Panc1 (cell line): Measurements from ENCODE around the gene KIAA1671. TPM values are rescaled to one million over a fixed set of nuclear protein-coding genes. Genes with fewer than 3 reads are reported as not detected.
"Not testable (repeated sequence)": the region's sequence is repeated elsewhere in the genome, so short reads cannot be mapped to it uniquely, and the experiment has no call there.

Experiments
- ATAC-seq: fragments of 200-7000 bp; cut with Tn5 transposase; 2 replicates; pipeline ENCODE4 v1.9.1; 2020; ENCODE audit warnings: mild to moderate bottlenecking, moderate library complexity
- BruUV-seq: library from RNA; stranded (reverse); fragments of 400-500 nt; replicated peaks from 2 replicates; lab custom pipeline; 2021; lab: Mats Ljungman, UMichigan
- CTCF ChIA-PET: fragments of 300-600 bp; sonication (Branson Sonifier 250); formaldehyde crosslinking; loops from one replicate; lab custom pipeline; 2022; ENCODE audit warnings: antibody characterized with exemption; lab: Charles Lee
- POLR2A ChIA-PET: fragments of 300-600 bp; sonication (Branson Sonifier 250); formaldehyde crosslinking; loops from one replicate; lab custom pipeline; 2022; ENCODE audit warnings: antibody characterized with exemption; lab: Charles Lee
- DNase-seq: peaks from one replicate; pipeline ENCODE4 v3.0.0-alpha.2; 2010; ENCODE audit warnings: low read depth, low spot score
- H3K27ac ChIP-seq: 2 replicates; pipeline ENCODE4 v1.5.1; 2011; ENCODE audit warnings: mild to moderate bottlenecking, low read length, inconsistent platforms
- H3K27me3 ChIP-seq: fragments of 200-500 bp; sonication (Bioruptor generic); 2 replicates; pipeline ENCODE4 v1.6.0; 2014; ENCODE audit warnings: low read length, inconsistent platforms; ENCODE audit not compliant: control insufficient read depth, insufficient read depth
- H3K36me3 ChIP-seq: fragments of 200-500 bp; sonication (Bioruptor generic); 2 replicates; pipeline ENCODE4 v1.5.1; 2014; ENCODE audit warnings: inconsistent platforms, mild to moderate bottlenecking, low read length, moderate library complexity; ENCODE audit not compliant: control insufficient read depth, insufficient read depth
- H3K4me1 ChIP-seq: 2 replicates; pipeline ENCODE4 v1.5.1; 2011; ENCODE audit warnings: inconsistent platforms, mild to moderate bottlenecking, low read length, moderate library complexity; ENCODE audit not compliant: control insufficient read depth, insufficient read depth
- H3K4me3 ChIP-seq, 2 experiments: 2 replicates each; pipeline ENCODE4 v1.5.1; 2011 to 2012; ENCODE audit warnings: low read depth in 2 of 2, low read length in 2 of 2, mild to moderate bottlenecking in 2 of 2, inconsistent platforms in 1 of 2, moderate library complexity in 1 of 2
- H3K9me3 ChIP-seq: fragments of 200-500 bp; sonication (Bioruptor generic); 2 replicates; pipeline ENCODE4 v1.5.1; 2014; ENCODE audit warnings: low read depth, mild to moderate bottlenecking, inconsistent platforms, low read length, moderate library complexity; ENCODE audit not compliant: control insufficient read depth, insufficient read depth
- CTCF ChIP-seq: fragments of 450-650 bp; IDR thresholded peaks from 2 replicates; pipeline ENCODE4 v1.5.1; 2017; ENCODE audit warnings: mild to moderate bottlenecking
- POLR2AphosphoS5 ChIP-seq: IDR thresholded peaks from 2 replicates; pipeline ENCODE4 v1.6.1; 2012; ENCODE audit warnings: mild to moderate bottlenecking, low read depth, low read length, moderate library complexity
- TCF7L2 ChIP-seq: IDR thresholded peaks from 2 replicates; pipeline ENCODE4 v1.6.1; 2011; ENCODE audit warnings: mild to moderate bottlenecking, low read depth, low read length, inconsistent platforms
- in situ Hi-C: cut with HindIII; loops from 2 replicates; pipeline ENCODE4 v1.10.0; 2016; ENCODE audit warnings: low sequenced_read_pairs, low pct_unique_long_range_greater_than_20kb
- intact Hi-C: fragments of 100-400 bp; cut with micrococcal nuclease; formaldehyde crosslinking; loops from one replicate; pipeline ENCODE4 v1.10.0; 2022; ENCODE audit not compliant: unreplicated experiment
- total RNA-seq: library from RNA; stranded (reverse); gene quantifications from one replicate; pipeline ENCODE4 v1.2.1, GENCODE V29; 2021; ENCODE audit not compliant: unreplicated experiment
- TF ChIP-seq, protein P1 (sequence below), 2 experiments: IDR thresholded peaks; 2 replicates each; pipeline ENCODE4 v1.6.1; 2011 to 2012; ENCODE audit warnings: low read depth in 2 of 2, control low read depth in 1 of 2, low read length in 1 of 2, mild to moderate bottlenecking in 1 of 2, moderate library complexity in 1 of 2; ENCODE audit not compliant: insufficient read depth in 1 of 2

The KIAA1671 gene
- total RNA-seq, 1 experiment from 2014 or later, result 48.1 TPM

DNA sequence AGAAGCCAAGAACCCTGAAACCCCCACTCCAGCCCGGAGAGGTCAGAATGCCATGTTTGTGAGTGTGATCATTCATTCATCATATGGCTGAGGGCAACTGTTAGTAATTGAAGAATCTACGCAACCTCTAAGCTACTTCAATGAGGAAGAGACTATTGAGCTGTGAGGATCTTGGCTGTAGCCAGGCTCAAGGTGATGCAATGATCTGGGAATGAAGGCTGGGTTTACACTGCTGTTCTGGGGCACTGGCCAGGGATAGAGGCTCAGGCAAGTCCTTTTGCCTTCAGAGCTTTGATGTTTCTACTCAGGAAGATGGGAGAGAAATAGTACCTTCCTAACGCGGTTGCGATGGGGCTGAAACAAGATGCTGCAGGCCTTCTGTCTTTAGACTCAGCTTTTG is 279.8 kb downstream of the KIAA1671 start:
- CTCF ChIA-PET, result no interaction called here
- Histone ChIP-seq H3K9me3 (no peaks in the 10 kb centered on the region), H3K27ac (no peak overlapping the region), H3K36me3 (no peaks in the 10 kb centered on the region), H3K4me3 (no peak overlapping the region), H3K4me1 (no peaks in the 10 kb centered on the region), H3K27me3 (no peaks in the 10 kb centered on the region)
- DNase-seq, result no peak
- BruUV-seq, result no TSS peak
- in situ Hi-C loops (no loop called here), intact Hi-C loops (no loop called here)
- no peak for ATAC-seq
- POLR2A ChIA-PET, result no interaction called here
- TF ChIP-seq CTCF, result no peak
- no peak for TF ChIP-seq POLR2AphosphoS5

- CTCF ChIA-PET, in situ Hi-C loops, H3K27me3 ChIP-seq, H3K9me3 ChIP-seq, H3K36me3 ChIP-seq, H3K27ac ChIP-seq, H3K4me3 ChIP-seq, intact Hi-C loops, H3K4me1 ChIP-seq, DNase-seq, POLR2A ChIA-PET, BruUV-seq, ATAC-seq: not testable (repeated sequence)
Observed at GRCh38 chr22:25233706-25234105, 281.2 kb downstream of the KIAA1671 start.

DNA sequence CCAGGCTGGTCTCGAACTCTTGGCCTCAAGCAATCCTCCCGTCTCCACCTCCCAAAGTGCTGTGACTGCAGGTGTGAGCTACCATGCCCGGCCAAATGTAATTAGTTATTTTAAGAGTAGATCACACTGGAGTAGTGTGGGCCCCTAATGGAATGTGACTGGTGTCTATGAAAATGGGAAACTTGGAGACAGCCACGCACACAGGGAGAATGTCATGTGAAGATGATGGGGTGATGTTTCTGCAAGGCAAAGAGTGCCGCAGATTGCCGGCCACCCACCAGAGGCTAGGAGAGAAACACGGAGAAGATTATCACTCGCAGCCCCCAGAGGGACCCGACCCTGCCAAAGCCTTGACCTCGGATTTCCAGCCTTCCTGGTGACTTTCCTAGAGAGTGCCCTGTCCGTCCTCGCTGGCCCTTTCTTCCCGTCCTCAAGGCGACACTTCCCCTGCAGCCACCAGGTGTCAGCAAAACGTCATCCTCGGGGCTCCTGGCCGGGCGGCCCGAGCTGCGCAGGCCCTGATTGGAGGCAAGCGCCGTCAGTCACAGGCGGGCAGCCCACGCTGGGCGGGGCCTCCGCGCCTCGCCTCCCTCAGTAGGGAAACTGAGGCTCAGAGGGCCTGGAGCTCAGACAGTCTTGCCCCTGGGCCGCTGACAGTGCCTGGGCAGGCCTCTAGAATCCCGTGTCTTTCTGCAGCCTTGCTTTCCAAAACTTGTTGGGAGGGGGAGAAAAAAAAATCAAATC is 283.2 kb downstream of the KIAA1671 start:
- BruUV-seq, result no TSS peak
- ATAC-seq (peak; percentile 99), DNase-seq (peak; percentile 32)
- intact Hi-C loops, result loop anchor here (5.0 kb wide), 1 partner anchor 97 kb away; no protein-coding TSS in a partner anchor
- Histone ChIP-seq H3K9me3 (no peaks in the 10 kb centered on the region), H3K36me3 (no peaks in the 10 kb centered on the region), H3K27me3 (no peaks in the 10 kb centered on the region), H3K27ac (no peak overlapping the region), H3K4me3 (peak overlapping the region in 1 of 2 experiments; percentile 29; a peak in 1 of 4 replicates), H3K4me1 (no peaks in the 10 kb centered on the region)
- TF ChIP-seq TCF7L2 (no peak), CTCF (peak; percentile 86)
- TF ChIP-seq, protein P1, sequence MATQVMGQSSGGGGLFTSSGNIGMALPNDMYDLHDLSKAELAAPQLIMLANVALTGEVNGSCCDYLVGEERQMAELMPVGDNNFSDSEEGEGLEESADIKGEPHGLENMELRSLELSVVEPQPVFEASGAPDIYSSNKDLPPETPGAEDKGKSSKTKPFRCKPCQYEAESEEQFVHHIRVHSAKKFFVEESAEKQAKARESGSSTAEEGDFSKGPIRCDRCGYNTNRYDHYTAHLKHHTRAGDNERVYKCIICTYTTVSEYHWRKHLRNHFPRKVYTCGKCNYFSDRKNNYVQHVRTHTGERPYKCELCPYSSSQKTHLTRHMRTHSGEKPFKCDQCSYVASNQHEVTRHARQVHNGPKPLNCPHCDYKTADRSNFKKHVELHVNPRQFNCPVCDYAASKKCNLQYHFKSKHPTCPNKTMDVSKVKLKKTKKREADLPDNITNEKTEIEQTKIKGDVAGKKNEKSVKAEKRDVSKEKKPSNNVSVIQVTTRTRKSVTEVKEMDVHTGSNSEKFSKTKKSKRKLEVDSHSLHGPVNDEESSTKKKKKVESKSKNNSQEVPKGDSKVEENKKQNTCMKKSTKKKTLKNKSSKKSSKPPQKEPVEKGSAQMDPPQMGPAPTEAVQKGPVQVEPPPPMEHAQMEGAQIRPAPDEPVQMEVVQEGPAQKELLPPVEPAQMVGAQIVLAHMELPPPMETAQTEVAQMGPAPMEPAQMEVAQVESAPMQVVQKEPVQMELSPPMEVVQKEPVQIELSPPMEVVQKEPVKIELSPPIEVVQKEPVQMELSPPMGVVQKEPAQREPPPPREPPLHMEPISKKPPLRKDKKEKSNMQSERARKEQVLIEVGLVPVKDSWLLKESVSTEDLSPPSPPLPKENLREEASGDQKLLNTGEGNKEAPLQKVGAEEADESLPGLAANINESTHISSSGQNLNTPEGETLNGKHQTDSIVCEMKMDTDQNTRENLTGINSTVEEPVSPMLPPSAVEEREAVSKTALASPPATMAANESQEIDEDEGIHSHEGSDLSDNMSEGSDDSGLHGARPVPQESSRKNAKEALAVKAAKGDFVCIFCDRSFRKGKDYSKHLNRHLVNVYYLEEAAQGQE (IDR thresholded peaks at IDR 0.05; ENCODE audit: insufficient read depth in 1 of 2, low read depth in 2 of 2, low read length in 1 of 2), result 0 out of 4 replicates have a peak, but pooled peaks of 1 of the 2 experiments have one; percentile 46
- ChIA-PET CTCF (interaction anchor here (1.4 kb wide), 1 partner anchor 537 kb away, joined by 3 read pairs; no protein-coding TSS in a partner anchor), POLR2A (no interaction called here)
- in situ Hi-C loops, result no loop called here
